ENCODE data around the gene PTCD1.
"Not testable (repeated sequence)": the region's sequence is repeated elsewhere in the genome, so short reads cannot be mapped to it uniquely, and the experiment has no call there.

The PTCD1 gene

DNA sequence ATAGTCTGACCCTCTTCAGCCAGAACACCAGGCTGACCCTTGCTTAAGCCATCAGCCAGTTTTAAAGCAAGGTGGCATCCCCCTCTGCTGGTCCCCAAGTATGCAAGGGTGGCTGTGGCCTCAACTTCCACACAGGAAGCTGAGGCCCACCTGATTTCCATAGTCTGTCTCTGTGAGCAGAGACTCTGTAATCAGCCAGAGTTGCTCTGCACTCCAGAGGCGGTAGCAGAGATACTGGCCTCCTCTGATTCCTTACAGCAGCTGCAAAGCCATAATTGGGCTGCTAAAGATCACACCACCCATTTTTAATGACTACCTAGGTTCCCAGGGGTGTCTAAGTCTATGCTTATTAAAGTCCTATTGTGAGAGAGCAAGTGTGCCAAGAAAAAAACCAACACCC, 32.0 kb downstream of the PTCD1 start:
- no peak for FAIRE-seq

DNA sequence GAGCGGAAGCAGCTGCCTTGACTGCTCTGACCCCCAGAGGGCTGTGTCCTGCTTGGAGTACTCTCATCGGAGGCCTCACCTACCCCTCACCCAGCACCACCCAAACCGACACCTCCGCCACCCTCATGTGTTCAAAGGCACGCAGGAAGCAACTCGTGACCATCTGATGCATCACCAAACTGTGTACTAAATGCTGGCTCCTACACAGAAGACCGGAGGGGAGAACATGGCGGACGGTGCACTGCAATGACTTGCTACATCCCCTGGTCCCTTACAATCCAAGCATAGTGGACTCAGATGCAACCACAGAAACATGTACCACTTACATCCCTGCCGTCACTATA, 33.6 kb downstream of the PTCD1 start:
- FAIRE-seq, result no peak

DNA sequence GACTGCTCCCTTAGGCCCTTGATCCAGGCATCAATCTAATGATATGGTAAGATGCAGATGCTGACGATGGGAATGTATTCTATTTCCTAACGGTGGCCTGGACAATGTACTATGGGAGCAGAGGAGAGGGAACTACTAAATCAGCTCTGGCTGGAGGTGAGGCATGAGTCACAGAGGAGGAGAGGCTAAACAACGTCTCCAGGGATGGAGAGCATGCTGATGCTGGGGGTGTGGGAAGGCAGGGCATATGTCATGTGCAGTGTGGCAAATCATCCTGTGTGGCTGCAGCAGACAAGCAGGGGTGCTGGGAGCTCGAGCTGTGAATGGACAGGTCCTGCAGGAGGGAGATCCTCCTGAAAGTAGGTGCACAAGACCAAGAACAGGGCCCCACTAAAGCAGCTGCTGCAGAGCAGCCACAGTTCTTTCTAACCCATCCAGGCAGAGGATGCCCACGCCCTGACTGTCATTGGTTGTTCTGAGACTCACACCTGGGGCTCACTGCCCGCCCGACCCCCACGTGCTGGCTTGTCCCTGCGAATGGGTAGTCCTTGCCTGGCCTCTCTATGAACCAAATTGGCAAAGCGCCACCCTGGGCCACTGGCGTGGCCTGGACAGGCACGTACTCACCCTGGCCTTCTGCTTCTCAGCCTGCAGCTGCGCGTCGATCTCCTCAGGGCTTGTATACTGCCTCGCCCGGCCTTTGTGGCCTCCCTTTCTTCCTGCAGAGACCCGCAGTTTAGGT, 34.2 kb downstream of the PTCD1 start:
- no peak for FAIRE-seq

DNA sequence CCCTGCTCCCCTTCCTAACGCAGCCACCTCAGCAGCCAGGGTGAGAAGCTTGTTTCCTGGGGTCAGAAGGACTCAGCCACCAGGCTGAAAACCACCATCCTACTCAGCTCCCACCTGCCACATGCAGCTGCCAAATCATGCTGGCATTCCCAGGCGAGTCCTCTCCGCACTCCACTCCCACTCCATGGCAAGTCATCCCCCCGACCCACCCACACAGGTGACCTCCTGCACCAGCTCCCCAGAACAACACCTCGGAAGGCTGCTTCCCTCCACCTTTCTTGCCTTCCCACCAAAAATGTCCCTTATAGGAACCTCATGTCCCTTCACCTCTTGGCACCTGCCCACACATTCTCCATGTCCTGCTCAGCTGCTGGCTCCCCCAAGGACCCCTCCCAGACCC, 34.8 kb downstream of the PTCD1 start:
- no peak for FAIRE-seq

DNA sequence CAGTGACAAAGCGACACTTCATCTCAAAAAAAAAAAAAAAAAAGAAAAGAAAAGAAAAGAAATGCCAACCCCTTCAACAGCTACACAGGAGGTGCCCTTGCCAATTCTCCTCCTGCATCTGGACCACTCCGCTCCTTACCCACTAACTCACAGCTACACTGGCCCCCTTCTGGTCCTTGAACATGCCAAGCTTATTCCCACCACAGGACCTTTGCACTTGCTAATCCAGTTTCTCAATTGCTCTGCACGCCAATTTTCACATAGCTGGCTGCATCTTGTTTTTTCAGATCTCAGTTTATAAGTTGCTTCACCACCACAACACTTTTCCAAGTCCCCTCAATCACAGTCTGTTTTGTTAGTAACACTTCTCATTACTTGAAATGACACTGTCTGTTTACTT, 35.7 kb downstream of the PTCD1 start:
- no peak for FAIRE-seq

DNA sequence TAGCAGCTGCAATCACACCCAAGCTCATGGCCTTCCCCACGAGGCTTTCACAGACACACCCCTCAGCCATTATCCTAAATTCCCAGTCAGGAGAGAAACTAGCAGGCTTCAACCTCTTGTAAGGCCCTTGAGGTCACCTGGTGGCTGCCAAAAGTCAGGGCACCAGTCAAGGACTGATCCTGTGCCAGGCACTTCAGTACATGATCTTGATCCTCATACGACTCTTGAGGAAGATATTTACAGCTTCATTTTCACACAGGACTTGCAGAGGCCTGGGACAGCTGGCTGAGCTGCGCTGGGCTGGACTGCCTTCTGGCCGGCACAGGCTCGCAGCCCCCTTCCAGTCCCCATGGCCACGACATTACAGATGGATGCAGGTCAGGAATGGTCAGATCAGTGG, 39.0 kb downstream of the PTCD1 start:
- no peak for FAIRE-seq

DNA sequence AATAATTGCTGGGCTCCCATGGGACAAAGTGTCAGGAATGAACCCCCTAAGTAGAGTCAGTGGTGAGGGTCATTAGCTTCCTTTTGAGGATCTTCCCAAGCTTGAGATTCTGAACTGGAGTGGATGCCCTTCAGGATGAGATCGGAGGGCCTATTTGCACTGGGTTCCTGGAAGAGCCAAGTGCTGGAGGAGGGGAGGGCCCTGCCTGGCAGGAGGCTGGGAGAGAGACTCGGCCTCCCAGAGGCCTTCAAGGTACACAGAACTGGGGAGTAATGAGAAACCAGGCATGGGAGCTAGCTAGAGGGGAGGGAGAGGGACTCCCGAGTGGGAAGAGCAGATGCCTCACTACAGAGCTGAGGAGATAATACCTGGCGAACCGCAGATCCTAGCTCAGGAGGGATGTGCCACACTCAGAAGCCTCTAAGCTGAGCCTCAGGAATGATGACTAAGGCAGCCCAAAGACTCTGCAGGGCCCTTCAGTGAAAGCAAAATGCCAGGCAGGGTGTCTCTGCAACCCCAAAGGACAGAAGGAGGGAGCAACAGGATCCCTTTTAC, 39.6 kb downstream of the PTCD1 start:
- no peak for FAIRE-seq

DNA sequence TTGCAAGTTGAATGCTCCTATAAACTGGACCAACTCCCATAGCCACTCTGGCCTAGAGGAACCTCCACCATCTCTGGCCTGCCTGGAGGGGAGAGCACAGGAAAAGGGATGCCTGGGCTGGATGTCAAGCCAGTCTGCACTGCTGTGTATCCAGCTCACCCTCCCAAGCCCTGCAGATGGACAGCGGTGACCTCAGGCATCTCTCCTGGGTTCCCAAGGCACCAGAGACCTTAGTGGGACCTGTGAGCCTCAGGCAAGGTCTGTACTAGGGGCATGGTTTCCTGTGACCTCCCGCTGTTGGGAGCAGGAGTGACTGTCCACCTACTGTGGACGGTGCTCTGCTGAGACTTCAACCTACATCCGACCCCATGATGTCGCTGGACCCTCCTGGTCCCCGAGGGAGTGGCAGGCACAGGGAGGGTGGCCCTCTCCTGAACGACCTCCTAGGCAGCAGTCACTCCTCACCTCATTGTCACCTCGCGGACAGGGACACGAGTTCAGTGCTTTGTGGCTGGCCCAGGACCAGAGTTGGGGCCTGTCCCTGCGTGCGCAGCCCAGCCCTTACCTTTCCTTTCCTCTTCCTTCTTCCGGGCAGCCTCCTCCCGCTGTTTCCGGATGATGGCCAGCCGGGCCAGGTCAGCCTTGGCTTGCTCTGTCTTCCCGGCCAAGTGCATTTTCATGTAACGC, 41.2 kb downstream of the PTCD1 start:
- FAIRE-seq, result no peak

DNA sequence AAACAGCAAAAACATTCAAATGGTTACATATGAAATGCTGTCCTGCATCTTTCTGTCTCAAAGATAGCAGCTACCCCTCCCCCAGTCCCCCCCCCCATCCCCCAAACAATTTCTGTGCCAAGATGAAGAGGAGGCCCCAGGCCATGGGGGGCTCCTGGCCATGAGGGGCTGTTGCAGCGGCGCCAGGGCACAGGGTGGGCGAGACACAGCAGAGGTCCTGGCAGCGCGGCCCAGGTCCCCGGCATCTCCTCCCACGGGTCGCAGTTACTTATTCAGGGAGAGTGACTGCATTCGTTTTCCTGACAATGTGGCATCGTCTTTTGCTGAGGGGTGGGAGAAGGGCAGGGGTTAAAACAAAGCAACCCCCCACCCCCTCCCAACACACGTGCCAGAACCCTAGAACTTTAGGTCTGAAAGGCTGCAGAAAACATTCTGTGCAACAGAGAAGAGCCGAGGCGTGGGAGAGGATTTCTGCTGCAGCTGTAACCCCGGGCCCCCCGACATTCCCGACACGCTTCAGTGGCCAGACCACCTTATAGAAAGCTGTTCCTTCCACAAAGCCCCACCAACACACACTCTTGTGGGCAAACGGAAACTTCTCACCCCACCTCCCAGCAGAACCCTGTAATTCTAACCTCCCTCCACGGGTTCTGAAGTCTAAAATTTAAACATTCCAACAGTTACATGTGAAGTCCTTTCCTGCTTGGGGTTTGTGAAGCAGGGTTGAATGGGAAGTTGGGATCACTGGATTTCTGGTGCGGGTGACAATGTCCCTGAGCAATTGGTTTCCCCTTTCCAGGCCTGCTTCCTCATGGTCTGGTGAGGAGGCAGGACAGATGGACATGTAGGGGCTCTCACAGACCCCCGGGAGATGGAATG, 41.9 kb downstream of the PTCD1 start:
- no peak for FAIRE-seq

DNA sequence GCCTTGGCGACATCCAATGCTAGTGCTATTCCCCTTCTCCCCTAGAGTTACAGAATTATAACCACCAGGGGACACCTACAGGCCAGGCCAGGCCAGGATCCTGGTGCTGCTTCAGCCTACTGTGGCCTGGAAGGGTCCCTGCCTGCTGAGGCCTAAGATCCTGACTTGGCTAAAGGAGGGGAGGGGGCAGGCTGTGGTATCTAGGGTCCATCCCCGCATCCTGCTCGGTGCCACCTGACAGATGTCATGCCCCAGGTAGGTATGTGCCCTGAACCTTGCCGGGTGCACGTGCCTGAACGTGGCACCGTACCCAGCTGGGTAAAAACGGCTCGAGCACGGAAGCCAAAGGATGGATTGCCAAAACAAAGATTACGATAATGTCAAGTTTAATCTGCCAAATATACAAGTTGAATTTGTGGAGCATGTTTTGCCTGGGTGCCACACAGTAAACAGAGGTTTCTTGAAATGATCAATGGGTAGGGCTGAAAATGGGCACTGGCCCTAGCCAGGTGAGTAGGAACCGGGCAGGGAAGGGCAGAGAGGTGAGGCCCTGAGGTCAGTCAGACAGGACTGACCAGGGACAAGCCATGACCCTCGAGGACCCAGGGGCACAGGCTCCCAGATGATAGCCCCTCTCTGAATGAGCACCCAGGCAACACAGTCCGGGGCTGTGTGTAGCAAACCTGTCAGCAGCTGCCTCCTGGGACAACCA, 42.8 kb downstream of the PTCD1 start:
- FAIRE-seq, result no peak

DNA sequence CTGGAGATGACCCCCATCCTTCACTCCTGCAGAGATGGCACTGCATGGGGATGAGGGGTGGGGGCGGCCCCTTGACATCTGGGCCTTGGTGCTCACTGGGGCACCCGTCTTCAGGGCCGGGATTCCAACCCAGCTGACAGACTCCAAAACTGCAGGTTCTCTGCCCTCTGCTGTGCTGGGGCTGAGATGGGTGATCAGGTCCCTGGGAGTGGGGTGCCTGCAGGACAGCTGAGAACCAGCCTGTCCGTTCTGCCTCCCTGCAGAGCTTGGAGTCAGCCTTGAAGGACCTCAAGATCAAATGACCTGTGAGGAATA, 44.5 kb downstream of the PTCD1 start:
- FAIRE-seq, result no peak

DNA sequence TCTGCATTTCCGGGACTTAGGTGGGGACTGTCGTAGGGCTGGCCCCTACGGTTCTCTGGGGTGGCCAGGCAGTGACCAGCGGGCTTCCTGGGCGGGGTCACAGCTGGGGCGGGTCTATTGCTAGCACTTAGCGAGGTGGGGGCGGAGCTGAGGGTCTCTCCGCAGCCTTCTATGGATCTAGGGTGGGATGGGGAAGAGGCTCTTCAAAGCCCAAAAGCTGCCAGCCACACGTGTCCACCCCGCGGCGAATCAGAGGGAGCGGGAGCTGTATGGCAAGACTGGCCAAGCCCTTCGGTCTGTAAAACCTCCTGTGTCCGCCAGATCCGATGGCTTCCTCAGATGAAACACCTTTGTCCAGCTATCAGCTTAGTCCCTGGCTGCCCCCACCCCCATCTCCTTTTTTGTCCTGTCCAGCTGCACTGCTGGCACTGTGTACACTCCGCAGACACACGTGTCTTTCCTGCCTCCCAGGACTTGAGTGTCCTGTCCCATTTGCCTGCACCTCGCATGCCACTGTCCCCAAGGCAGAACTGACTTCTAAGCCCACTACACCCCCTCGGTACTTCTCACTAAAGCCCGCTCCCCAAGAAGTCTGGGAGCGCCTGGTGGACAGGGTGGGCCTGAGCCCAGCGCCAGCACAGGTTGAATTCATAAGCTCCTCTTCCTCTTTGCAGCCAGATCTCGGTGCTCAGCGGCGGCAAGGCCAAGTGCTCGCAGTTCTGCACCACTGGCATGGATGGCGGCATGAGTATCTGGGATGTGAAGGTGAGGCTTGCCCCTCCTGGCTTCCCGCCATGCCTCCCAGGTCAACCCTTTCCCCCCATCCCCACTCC, 45.0 kb downstream of the PTCD1 start:
- no peak for FAIRE-seq

DNA sequence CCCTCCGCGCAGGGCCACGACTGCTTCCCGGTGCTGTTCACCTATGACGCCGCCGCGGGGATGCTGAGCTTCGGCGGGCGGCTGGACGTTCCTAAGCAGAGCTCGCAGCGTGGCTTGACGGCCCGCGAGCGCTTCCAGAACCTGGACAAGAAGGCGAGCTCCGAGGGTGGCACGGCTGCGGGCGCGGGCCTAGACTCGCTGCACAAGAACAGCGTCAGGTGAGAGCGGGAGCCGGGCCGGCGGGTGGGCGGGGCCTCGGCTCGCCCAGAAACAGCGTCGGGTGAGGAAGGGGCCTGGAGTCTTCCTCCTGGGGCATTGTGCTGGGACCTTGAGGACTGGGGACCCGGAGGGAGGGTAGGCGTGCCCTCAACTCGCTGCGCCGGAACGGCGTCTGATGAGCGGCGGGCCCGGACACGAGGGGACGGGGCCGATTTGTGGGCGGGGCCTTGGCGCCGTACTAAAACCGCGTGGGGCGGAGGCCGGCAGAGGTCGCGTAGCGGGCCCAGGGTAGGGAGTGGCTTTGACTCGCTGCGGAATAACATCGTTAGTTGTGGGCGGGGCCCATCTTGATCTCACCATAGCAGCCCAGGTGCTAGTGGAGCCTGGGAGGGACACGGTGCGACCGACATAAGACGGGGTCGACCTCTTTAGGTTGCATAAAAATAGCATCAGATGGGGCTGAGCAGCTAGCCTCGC, 45.8 kb downstream of the PTCD1 start:
- FAIRE-seq, result no peak

DNA sequence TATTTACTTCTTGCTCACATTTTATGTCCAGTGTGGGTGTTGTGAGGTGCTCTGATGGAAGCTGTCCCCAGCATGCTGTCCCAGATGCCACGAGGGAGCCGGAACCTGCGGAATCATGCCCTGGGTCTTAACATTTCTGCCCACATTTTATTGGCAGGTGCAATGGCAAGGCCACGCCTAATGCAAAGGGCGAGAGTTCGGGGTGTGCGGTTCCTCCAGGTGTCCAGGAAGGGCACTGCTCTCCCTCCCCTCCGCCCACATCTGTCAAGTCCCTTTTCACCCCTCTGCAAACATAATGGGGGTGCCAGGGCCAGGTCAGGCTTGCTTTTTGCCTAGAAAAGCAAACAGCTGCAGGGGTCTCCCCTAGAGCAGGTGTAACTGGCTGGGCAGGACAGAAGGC, 46.6 kb downstream of the PTCD1 start:
- no peak for FAIRE-seq

DNA sequence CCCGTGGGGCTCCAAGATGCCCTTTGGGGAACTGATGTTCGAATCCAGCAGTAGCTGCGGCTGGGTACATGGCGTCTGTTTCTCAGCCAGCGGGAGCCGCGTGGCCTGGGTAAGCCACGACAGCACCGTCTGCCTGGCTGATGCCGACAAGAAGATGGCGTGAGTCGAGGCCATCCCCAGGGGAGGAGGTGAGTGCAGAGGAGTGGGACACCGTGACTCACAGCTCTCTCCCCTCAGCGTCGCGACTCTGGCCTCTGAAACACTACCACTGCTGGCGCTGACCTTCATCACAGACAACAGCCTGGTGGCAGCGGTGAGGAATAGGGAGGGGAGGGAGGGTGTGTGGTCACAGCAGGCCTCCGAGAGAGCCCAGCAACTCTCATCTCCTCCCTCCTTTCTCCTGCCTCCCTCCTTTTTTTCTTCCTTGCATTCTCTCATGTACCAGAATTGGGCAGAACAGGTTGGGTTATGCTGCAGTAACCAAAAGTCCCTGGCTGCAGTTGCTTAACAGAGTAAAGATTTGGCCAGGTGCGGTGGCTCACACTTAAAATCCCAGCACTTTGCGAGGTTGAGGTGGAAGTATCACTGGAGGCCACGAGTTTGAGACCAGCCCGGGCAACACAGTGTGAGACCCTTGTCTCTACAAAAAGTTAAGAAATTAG, 47.5 kb downstream of the PTCD1 start:
- no peak for FAIRE-seq

DNA sequence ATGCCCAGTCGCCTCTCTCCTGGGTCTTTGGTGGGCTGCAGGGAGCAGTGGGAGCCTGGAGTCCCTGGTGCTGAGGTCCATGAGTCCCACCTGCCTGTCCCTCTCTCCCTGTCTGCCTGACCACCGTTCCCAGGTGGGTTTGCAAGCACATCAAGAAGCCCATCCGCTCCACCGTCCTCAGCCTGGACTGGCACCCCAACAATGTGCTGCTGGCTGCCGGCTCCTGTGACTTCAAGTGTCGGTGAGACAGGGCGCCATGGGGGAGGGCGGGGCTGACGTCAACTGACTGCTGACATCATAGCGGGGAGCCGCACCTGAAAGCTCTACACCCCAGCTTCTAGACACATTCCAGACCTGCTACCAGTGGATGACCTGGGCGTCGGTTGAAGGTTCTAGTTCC, 48.8 kb downstream of the PTCD1 start:
- no peak for FAIRE-seq

DNA sequence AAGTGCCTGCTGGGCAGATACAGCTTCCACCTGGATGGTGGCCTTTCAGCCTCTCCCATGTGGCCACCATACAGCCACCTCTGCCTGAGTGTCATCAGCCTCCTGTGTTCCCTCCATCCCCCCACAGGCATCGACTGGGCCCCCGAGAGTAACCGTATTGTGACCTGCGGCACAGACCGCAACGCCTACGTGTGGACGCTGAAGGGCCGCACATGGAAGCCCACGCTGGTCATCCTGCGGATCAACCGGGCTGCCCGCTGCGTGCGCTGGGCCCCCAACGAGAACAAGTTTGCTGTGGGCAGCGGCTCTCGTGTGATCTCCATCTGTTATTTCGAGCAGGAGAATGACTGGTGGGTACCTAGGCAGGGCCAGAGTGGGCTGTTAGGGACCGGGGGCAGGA, 50.7 kb downstream of the PTCD1 start:
- FAIRE-seq, result no peak

DNA sequence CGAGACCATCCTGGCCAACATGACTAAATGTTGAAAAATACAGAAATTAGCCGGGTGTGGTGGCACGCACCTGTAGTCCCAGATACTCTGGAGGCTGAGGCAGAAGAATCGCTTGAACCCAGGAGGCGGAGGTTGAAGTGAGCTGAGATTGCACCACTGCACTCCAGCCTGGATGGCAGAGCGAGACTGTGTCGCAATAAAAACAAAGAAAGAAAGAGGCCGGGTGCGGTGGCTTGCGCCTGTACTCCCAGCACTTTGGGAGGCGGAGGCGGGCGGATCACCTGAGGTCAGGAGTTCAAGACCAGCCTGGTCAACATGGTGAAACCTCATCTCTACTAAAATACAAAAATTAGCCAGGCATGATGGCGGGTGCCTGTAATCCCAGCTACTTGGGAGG, 51.4 kb downstream of the PTCD1 start:
- FAIRE-seq, result not testable (repeated sequence)

DNA sequence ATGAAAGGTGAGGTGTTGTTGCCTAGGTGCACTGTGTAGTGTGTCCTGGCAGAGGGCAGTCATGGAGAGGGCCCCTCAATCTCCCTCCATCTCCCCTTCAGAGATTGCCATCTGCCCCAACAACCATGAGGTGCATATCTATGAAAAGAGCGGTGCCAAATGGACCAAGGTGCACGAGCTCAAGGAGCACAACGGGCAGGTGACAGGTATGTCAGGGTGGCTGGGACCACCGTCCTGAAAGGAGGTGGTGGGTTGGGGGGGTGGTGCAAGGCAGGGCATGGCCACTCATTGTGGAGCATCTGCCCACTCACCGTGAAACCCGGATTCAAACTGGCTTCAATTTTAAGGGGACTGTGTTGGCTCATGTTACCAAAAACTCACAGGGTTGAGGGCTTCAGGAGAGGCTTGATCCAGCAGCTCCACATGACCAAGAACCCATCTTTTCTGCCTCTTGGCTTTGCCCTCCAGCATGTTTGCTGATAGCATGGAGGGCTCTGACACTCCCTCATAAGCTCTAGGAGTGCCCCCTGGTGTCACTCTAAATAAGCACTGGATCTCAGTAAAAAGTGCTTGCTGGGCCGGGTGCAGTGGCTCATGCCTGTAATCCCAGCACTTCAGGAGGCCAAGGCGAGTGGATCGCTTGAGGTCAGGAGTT, 51.9 kb downstream of the PTCD1 start:
- no peak for FAIRE-seq

DNA sequence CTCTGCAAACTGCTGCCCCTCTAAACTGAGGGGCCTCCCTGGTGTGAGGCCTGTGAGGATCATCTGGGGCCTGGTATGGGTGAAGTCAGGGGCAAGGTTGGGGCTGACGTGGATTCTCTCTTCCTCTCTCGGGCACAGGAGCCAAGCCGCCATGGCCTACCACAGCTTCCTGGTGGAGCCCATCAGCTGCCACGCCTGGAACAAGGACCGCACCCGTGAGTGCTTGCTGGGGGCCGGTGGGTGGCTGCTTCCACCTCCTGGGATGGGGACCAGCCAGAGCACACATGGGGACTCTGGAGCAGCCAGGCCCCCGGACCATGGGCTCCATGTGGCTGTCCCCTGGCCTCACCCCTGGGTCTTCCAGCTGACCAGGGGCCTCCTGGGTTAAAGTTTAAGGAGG, 53.0 kb downstream of the PTCD1 start:
- FAIRE-seq, result no peak
